GM12875 (cell line): ENCODE measurements around the gene LIN7B.
A peak's percentile ranks its signal among the peaks of the same experiment; 100 is the strongest.

Experiments used
- H3K4me3 ChIP-seq: one replicate; pipeline ENCODE4 v1.5.1; 2011; ENCODE audit warnings: low read depth, low read length, control low read depth
- CTCF ChIP-seq: IDR thresholded peaks from 2 replicates; pipeline ENCODE4 v1.5.1; 2011; ENCODE audit warnings: low read depth, mild to moderate bottlenecking, control low read depth, inconsistent platforms, low read length, moderate library complexity, borderline replicate concordance; ENCODE audit not compliant: insufficient read depth

The LIN7B gene

GRCh38 chr19:49097453-49098288 lies 16.5 kb upstream of the LIN7B start:
- peak; percentile 98 for TF ChIP-seq CTCF
- no peak overlapping the region for H3K4me3 ChIP-seq

GRCh38 chr19:49098795-49099194 lies 15.4 kb upstream of the LIN7B start:
- H3K4me3 ChIP-seq: no peak overlapping the region
- no peak for TF ChIP-seq CTCF

- no peak overlapping the region for H3K4me3 ChIP-seq
- no peak for TF ChIP-seq CTCF
These were observed 13.0 kb upstream of the LIN7B start for GRCh38 chr19:49101160-49101559.

GRCh38 chr19:49102303-49102702 lies 11.9 kb upstream of the LIN7B start:
- no peak overlapping the region for H3K4me3 ChIP-seq
- TF ChIP-seq CTCF: no peak

- no peak for TF ChIP-seq CTCF
- no peak overlapping the region for H3K4me3 ChIP-seq
These were observed 10.7 kb upstream of the LIN7B start for GRCh38 chr19:49103331-49104085.

GRCh38 chr19:49104229-49104864 lies 9.8 kb upstream of the LIN7B start:
- no peak overlapping the region for H3K4me3 ChIP-seq
- TF ChIP-seq CTCF: no peak
